Measurements from ENCODE around the gene SIGLEC14. TPM values are rescaled to one million over a fixed set of nuclear protein-coding genes. Genes with fewer than 3 reads are reported as not detected.

Gene SIGLEC14
- polyA plus RNA-seq, 5 donors = 0.90 to 3.0 (median 2.2) TPM

DNA sequence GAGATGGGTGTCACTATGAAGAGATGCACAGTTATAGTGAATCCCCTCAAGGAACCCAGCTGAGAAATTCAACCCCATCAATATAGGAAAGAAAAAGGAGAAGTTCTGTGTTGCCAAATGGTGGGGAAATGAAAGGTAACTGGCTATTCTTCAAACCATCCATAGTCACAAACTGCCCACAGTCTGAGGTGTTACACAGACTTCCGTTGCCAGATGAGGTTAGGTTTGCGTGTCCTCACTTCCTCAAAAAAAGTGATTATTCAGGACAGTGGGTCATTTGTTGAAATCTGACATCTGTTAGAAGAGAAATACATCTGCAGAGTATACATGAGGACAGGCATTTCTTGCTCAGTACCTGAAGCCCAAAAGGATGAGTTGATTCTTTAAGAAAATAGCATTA, 25.4 kb downstream of the SIGLEC14 start:
- no peak for DNase-seq

DNA sequence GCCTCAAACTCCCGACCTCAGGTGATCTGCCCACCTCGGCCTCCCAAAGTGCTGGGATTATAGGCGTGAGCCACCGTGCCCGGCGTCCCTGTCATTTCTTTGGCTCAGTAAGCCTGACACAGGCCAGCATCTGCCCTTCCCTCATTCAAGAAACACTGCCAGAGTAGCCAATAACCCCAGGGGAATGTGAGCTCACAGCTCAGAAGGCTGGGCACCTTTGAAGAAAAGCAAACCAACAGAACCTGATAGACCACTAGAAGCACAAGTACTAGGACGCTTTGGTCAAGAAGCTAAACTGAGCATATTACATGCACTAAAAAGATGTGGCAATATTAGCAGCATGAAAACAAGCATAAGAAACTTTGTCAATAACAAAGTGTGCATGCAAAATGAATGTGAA, 30.6 kb downstream of the SIGLEC14 start:
- DNase-seq = no peak

DNA sequence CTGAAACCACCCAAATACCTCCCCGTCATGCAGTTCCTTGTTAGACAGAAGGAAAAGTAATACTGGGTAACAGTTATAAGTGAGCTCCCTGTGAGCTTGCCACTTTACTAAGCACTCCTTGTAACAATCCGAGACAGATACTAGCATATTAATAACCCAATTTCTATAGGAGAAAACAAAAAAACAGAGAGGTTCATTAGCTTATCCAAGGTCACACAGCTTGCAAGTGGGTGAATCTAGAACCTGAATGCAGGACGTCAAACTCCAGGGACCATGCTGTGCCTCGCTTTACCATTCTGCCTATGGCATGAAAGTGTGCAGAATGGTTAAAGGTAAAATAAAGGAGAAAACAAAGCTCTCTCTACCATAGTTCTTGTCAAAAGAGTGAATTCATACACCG, 31.8 kb downstream of the SIGLEC14 start:
- no peak for DNase-seq

DNA sequence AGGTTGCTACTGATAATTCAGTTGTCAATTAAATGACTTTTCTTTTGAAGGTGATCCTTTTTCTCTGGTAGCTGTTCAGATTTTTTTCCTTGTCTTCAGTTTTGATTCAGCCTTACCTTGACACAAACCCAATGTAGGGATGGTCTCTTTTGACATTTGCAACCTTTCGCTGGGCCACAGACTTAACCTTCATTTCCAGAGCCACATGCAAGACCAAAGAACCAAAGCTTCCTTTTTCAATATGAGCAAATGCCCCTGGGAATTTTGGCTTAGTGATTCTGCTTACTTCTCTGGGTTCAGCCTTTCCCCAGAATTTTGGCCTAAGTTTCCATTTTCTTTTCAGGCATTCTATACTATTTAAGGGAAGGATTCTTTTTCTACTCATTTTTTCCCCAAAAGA, 36.0 kb downstream of the SIGLEC14 start:
- DNase-seq = no peak

DNA sequence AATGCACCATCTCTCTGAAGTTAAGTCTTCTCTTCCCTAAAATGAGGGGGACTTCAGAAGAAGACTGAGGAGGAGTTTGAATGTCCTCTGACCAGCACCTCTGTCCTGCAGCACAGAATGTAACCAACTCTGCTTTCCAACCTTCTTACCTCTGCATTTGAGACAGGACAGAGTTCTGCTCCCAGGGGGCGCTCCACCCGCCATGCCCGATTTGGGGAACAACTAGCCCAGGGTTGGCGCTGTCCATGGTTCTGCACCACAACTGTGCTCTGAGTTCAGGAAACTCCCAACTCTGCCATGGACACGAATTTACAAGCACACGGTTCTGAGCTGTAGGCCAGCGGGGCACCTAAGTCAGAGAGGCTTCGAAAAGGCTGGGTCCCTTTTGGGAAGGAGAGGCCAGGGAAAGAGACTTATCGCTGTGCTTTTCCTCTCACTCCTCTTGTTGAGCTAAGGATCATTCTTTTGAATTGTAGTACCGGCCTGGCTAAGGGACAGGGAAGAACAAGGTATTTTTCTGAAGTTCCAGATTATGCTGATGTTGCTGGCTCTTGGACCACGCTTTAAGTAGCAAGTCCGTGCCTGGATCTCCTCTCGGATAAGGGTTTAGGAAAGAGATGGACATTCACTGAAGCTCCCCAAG, 38.6 kb downstream of the SIGLEC14 start:
- peak; percentile 24 to 37 for DNase-seq

DNA sequence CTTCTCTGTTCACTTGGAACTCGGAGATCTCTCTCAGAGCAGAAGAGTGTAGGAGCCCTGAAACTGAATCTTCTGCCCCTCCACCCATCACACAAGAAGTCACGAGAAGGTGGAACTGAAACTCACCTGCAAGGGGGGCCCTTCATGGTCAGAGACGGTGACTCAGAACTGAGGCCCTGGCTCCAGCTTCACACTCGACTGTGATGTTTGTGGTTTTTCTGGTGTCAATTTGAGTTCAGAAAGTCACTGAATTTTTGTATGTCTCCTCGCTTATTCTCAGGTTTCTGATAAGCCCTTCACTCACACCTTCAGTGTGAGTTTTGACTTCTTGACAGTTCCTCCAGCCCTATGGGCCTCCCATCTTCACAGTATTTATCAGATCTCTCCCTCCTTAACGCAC, 39.5 kb downstream of the SIGLEC14 start:
- no peak for DNase-seq

DNA sequence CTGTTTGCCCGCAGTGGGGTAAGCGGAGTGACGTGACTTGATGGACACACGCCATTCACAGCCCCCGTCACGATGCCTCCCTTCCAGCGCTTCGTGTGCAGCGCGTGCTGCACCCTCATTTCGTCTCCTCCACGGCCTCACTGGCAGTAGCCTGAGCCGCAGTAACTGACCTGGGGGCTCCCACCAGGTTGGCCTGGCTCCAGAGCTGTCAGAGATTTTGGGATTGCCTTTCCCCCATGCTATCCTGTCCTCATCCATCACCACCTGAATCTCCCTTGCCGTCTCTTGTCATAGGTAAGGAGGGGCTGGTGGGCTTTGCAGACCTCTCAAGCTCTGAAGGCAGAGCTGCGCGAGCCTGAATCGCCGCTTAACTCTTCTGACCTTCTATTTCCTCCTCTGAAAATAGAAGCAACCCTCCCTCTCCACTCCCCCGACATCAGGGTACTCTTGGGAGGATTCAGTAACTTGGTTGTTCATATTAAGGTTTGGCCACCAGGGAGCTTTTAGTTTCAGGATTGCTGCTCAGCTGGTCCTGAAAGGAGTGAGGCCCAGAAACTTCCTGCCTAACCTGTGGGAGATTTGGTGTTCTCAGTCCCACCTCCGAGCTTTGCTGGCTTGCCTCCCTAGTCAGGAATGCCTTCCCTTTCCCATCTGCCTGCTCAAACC, 44.3 kb downstream of the SIGLEC14 start:
- no peak for DNase-seq

DNA sequence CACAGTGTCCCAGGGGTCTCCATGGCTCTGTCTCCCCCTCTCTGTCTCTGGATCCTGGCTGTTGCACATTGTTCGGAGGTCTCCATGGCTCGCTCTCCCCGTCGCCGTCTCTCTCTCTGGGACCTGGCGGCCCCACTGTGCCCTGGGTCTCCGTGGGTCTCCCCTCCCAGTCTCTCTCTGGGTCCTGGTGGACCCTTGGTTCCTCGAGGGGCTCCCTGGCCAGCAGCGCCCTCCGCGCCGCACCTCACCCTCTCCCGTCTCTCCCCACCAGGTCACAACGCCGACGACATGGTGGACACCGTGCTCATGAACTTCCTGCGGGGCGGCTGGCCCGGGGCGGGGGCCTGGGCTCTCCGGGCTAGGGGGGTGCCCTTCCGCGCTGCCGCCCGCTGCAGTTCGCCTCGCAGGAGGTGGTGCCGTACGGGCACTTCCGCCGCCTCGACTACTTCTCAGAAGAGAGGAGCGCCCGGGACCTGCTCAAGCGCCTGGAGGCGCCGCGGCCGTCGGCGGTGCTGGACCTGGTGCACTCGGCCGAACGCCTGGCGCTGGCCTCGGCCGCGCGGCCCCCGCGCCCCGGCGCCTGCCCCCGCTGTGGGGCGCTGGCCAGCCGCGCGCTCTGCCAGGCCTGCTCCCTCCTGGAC, 45.6 kb downstream of the SIGLEC14 start:
- DNase-seq = no peak

DNA sequence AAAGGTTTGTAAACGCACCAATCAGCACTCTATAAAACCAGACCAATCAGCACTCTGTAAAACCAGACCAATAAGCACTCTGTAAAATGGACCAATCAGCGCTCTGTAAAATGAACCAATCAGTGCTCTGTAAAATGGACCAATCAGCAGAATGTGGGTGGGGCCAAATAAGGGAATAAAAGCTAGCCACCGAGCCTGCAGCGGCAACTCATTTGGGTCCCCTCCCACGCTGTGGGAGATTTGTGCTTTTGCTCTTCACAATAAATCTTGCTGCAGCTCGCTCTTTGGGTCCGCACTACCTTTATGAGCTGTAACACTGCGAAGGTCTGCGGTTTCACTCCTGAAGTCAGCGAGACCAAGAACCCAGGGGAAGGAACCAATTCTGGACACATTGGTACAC, 47.5 kb downstream of the SIGLEC14 start:
- no peak for DNase-seq

DNA sequence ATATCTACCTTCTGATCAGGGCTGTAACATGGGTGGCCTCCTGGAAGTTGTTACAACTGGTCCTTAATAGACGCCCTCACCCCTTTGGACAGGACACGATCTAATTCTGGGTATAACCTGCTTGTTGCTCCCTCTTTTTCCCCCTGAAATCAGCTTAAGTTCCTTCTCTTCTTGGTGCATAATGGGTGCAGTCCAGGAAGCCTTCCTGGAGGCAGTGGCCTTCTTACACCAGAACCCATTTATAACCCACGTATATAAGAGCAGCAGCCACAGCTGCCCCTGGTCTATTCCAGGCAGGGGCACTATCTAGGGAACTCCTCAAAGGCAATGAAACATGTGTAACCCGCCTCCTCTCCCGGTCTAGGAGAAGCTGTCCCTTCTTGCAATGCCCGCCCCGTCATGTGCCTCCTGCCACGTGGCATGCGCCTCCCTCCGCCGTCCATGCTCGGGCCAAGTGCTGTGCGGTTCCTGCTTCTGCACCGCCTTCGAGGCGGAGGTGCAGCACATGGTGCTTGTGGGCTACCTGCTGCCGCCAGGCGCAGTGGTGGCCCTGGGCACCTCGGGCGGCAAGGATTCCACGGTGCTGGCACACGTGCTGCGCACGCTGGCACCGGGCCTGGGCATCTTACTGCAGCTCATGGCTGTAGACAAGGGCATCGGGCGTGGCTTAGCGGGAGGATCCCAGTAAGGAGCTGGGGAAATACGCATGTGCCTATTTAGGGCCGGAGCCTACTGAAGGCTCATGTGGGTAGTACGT, 48.3 kb downstream of the SIGLEC14 start:
- DNase-seq = no peak

DNA sequence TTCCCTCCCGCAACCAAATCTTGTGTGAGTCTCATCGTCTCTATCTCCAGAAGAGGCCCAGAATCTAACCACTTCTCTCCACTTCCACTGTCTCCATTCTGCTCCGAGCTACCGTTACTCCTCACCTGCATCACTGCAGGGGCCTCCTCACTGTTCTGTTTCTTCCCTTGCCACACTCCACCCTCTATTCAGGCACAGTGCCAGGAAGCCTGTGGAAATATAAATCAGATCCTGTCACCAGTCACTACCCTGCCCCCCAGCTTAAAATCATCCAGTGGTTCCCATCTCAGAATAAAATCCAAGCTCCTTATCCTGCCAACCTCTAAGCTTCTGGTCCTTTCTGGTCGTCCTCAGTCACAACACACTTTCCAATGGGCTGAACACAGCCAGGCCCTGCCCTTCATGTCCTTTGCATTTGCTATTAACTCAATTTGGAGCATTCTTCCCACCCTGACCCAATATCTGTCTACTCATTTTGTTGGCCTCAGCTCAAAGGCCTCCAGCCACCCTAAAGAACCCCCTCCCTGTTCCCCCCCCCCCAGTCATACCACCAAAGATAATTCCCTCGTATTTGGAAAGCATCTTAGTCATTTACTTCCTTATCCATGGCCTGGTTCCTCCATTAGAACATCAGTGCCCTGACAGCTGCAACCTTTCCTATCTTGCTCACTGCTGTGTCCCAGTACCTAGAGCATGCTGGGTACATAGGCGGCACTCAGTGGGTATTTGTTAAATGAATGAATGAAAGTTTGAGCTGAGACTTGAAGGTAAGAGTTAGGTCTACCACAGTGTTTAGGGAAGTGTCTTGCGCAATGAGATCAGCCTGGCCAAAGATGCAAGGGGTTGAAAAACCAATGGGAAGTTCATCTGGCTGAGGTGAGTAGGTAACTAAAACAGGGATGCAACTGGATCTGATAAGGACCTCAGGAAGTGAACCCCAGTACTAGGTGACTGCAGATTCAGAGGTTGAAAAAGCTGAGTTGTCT, 51.1 kb downstream of the SIGLEC14 start:
- no peak for DNase-seq

DNA sequence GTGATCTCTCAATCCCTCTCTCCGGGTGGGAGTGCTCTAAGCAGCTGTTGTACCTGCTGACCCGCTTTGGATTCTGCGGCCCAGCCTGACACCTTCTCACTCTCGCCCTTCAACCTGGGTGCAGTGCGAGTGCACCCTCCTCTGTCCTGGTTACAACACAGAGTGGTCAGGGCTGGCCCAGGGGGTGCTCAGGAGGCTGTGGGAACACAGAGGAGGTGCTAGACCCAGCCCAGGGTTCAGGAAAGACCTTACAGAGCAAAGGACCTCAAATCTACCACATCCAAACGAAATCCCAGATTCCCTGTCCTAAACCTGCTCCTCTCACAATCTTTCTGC, 51.9 kb downstream of the SIGLEC14 start:
- no peak for DNase-seq

DNA sequence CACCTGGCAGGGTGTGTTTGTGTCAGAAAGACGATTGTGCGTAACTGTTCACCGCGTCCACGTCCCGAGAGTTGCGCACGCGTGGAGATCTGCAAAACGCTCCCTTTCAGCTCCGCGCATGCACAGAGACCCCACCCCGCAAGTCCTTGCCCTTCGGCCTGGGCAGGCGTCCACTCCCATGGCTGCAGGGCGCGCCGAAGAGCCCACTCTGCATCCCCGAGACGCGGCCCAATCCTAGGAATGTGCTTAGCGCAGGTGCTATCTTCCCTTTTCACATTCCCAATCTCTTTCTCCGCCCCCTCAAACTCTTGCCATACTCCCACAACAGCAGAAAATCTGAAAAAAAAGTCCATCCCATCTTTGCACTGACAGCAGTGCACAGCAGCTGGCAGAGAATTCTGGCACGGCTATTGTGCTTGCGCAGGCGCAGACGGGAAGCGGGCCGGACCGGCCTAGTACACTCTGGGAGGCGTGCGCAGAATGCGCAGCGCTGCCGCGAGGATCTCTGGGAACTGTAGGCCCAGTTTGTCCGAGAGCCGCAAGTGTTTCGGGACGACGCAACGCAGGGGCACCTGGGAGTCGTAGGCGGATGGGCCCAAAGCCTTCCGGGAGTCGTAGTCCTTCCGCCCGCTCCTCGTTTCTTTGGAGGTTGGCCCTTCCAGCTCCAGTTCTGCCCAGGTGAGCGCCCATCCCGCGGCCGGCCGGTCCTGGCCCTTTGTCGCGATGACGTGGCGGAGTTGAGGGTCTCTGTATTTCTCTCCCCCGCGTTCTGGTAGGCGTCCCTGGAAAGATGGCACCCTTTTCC, 52.5 kb downstream of the SIGLEC14 start:
- DNase-seq = peak; percentile 97 to 98

DNA sequence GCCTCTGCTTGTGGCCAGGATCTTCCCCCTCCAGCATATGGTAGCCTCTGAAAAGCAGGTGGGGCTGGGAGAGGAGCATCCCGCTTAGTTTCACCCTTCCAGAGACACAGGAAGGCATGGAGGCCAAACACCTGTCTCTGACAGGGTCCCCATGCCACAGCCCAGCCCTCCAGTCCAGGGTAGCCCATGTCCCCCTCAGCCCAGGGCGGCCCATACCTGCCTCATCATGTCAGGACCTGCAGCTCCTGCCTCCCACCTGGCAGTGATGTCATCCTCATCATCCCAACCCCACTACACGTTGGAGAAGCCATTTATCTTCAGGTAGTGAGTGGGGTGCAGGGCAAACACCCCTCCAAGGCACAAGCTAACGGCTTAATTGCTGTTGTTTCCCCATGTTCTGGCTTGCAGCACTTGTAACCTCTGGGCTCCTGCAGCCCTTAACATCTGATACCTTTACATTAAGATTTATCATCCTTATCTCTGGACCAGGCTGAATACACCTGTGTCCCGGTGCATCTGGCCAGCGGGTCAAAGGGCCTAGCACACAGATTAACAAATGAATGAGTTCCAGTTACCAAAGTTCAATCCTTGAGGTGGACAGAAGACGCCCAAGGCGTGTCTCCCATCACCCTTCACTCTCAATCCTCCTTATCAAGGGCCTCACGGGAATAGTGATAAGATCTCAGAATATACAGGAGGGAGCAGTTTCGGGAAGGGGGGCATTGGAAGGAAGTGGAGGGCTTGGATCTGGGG, 53.3 kb downstream of the SIGLEC14 start:
- no peak for DNase-seq

Other genes starting within 250 kb of the SIGLEC14 start
- gene SIGLEC10, start 229.2 kb downstream of the SIGLEC14 start, polyA plus RNA-seq (ENCODE audit: insufficient read depth in 1 of 5, insufficient read length in 5 of 5, low replicate concordance in 1 of 5) = 1 to 10 TPM in 4 of 5 donors, under 1 TPM in 1; 0.91 to 1.7 (median 1.4) TPM
- under 1 TPM in 2 of 5 donors, not detected in 3; 0.05 to 0.06 TPM for gene SIGLEC8, start 188.4 kb downstream of the SIGLEC14 start, polyA plus RNA-seq (ENCODE audit: insufficient read depth in 1 of 5, insufficient read length in 5 of 5, low replicate concordance in 1 of 5)
- not detected for gene CEACAM18, start 168.3 kb downstream of the SIGLEC14 start, polyA plus RNA-seq (ENCODE audit: insufficient read depth in 1 of 5, insufficient read length in 5 of 5, low replicate concordance in 1 of 5)
- gene SIGLEC12, start 145.0 kb downstream of the SIGLEC14 start, polyA plus RNA-seq (ENCODE audit: insufficient read depth in 1 of 5, insufficient read length in 5 of 5, low replicate concordance in 1 of 5) = under 1 TPM in 2 of 5 donors, not detected in 3; 0.28 to 0.49 TPM
- under 1 TPM in 4 of 5 donors, not detected in 1; 0.13 to 0.32 (median 0.23) TPM for gene SIGLEC6, start 115.2 kb downstream of the SIGLEC14 start, polyA plus RNA-seq (ENCODE audit: insufficient read depth in 1 of 5, insufficient read length in 5 of 5, low replicate concordance in 1 of 5)
- 10 to 100 TPM; 11.1 to 22.4 (median 19.3) TPM for gene ZNF175, start 75.5 kb downstream of the SIGLEC14 start, polyA plus RNA-seq (ENCODE audit: insufficient read depth in 1 of 5, insufficient read length in 5 of 5, low replicate concordance in 1 of 5)
- 1 to 10 TPM in 1 of 5 donors, under 1 TPM in 3, not detected in 1; 0.31 to 1.2 (median 0.50) TPM for gene SIGLEC5, start 16.4 kb downstream of the SIGLEC14 start, polyA plus RNA-seq (ENCODE audit: insufficient read depth in 1 of 5, insufficient read length in 5 of 5, low replicate concordance in 1 of 5)
- gene SPACA6, start 46.5 kb upstream of the SIGLEC14 start, polyA plus RNA-seq (ENCODE audit: insufficient read depth in 1 of 5, insufficient read length in 5 of 5, low replicate concordance in 1 of 5) = 10 to 100 TPM; 14.7 to 21.7 (median 20.5) TPM
- 1 to 10 TPM in 1 of 5 donors, under 1 TPM in 4; 0.20 to 1.4 (median 0.36) TPM for gene HAS1, start 77.2 kb upstream of the SIGLEC14 start, polyA plus RNA-seq (ENCODE audit: insufficient read depth in 1 of 5, insufficient read length in 5 of 5, low replicate concordance in 1 of 5)
- gene FPR1, start 105.1 kb upstream of the SIGLEC14 start, polyA plus RNA-seq (ENCODE audit: insufficient read depth in 1 of 5, insufficient read length in 5 of 5, low replicate concordance in 1 of 5) = 1 to 10 TPM; 1.2 to 2.7 (median 2.3) TPM
- gene FPR2, start 114.4 kb upstream of the SIGLEC14 start, polyA plus RNA-seq (ENCODE audit: insufficient read depth in 1 of 5, insufficient read length in 5 of 5, low replicate concordance in 1 of 5) = under 1 TPM; 0.18 to 0.45 (median 0.33) TPM
- gene FPR3, start 148.3 kb upstream of the SIGLEC14 start, polyA plus RNA-seq (ENCODE audit: insufficient read depth in 1 of 5, insufficient read length in 5 of 5, low replicate concordance in 1 of 5) = 1 to 10 TPM in 3 of 5 donors, under 1 TPM in 2; 0.81 to 1.8 (median 1.0) TPM
- gene ZNF577, start 241.1 kb upstream of the SIGLEC14 start, polyA plus RNA-seq (ENCODE audit: insufficient read depth in 1 of 5, insufficient read length in 5 of 5, low replicate concordance in 1 of 5) = 10 to 100 TPM; 33.0 to 49.5 (median 44.6) TPM

All from right lung (tissue), 5 donors.